GM19193 (cell line): ENCODE measurements around the gene PIGN.

Experiments used
- POLR2A ChIP-seq: IDR thresholded peaks from 4 replicates; pipeline ENCODE4 v1.6.1; 2011; ENCODE audit not compliant: insufficient read depth, insufficient read length; ENCODE audit errors: extremely low read depth

The PIGN gene

GRCh38 chr18:62101321-62101721 is 85.5 kb downstream of the PIGN start:
- TF ChIP-seq POLR2A, result no peak

GRCh38 chr18:62098960-62099359 is 87.9 kb downstream of the PIGN start:
- no peak for TF ChIP-seq POLR2A

- TF ChIP-seq POLR2A, result no peak
These were observed 89.2 kb downstream of the PIGN start for GRCh38 chr18:62097698-62098097.

- no peak for TF ChIP-seq POLR2A
These were observed 95.3 kb downstream of the PIGN start for GRCh38 chr18:62091487-62092120.

- no peak for TF ChIP-seq POLR2A
These were observed 97.7 kb downstream of the PIGN start for GRCh38 chr18:62089174-62089573.

GRCh38 chr18:62088156-62088555 is 98.7 kb downstream of the PIGN start:
- no peak for TF ChIP-seq POLR2A

GRCh38 chr18:62085756-62086155 is 101.1 kb downstream of the PIGN start:
- no peak for TF ChIP-seq POLR2A

GRCh38 chr18:62081761-62082294 is 105.0 kb downstream of the PIGN start:
- no peak for TF ChIP-seq POLR2A

GRCh38 chr18:62081248-62081647 is 105.6 kb downstream of the PIGN start:
- no peak for TF ChIP-seq POLR2A

GRCh38 chr18:62080172-62080900 is 106.5 kb downstream of the PIGN start:
- no peak for TF ChIP-seq POLR2A

- no peak for TF ChIP-seq POLR2A
These were observed 113.2 kb downstream of the PIGN start for GRCh38 chr18:62073461-62074281.

GRCh38 chr18:62072370-62072769 is 114.5 kb downstream of the PIGN start:
- no peak for TF ChIP-seq POLR2A

GRCh38 chr18:62071071-62071470 is 115.8 kb downstream of the PIGN start:
- no peak for TF ChIP-seq POLR2A

GRCh38 chr18:62070302-62070701 is 116.6 kb downstream of the PIGN start:
- TF ChIP-seq POLR2A, result no peak

- no peak for TF ChIP-seq POLR2A
These were observed 117.3 kb downstream of the PIGN start for GRCh38 chr18:62069556-62069955.
